Measurements from ENCODE around the gene FSTL4.

The FSTL4 gene

GRCh38 chr5:133259199-133259997 is 352.9 kb downstream of the FSTL4 start:
- DNase-seq: no peak
- intact Hi-C loops (cut with DNase I): no loop called here

- DNase-seq: no peak
- intact Hi-C loops (cut with DNase I): no loop called here
These were observed 354.4 kb downstream of the FSTL4 start for GRCh38 chr5:133257977-133258376.

- intact Hi-C loops (cut with DNase I): no loop called here
These were observed 356.1 kb downstream of the FSTL4 start for GRCh38 chr5:133256276-133256675.

GRCh38 chr5:133254803-133255202 is 357.5 kb downstream of the FSTL4 start:
- no peak for DNase-seq
- intact Hi-C loops (cut with DNase I): no loop called here

More at GRCh38 chr5:133256276-133256675, 356.1 kb downstream of the FSTL4 start:
- DNase-seq: no peak

- intact Hi-C loops (cut with DNase I): no loop called here
- DNase-seq: no peak
These were observed 358.7 kb downstream of the FSTL4 start for GRCh38 chr5:133253671-133254070.

GRCh38 chr5:133253070-133253469 is 359.3 kb downstream of the FSTL4 start:
- no peak for DNase-seq
- intact Hi-C loops (cut with DNase I): no loop called here

- intact Hi-C loops (cut with DNase I): no loop called here
- DNase-seq: no peak
These were observed 360.2 kb downstream of the FSTL4 start for GRCh38 chr5:133252133-133252480.

- DNase-seq: no peak
- intact Hi-C loops (cut with DNase I): no loop called here
These were observed 360.8 kb downstream of the FSTL4 start for GRCh38 chr5:133251296-133252132.

GRCh38 chr5:133250527-133250926 is 361.8 kb downstream of the FSTL4 start:
- intact Hi-C loops (cut with DNase I): no loop called here

GRCh38 chr5:133249593-133249992 is 362.7 kb downstream of the FSTL4 start:
- intact Hi-C loops (cut with DNase I): no loop called here
- no peak for DNase-seq

More at GRCh38 chr5:133250527-133250926, 361.8 kb downstream of the FSTL4 start:
- no peak for DNase-seq

- intact Hi-C loops (cut with DNase I): no loop called here
These were observed 364.3 kb downstream of the FSTL4 start for GRCh38 chr5:133247881-133248624.

GRCh38 chr5:133247151-133247709 is 365.1 kb downstream of the FSTL4 start:
- no peak for DNase-seq
- intact Hi-C loops (cut with DNase I): no loop called here

More at GRCh38 chr5:133247881-133248624, 364.3 kb downstream of the FSTL4 start:
- DNase-seq: peak in 13 of 42 donors; percentile 15 to 60 (median 31)

- intact Hi-C loops (cut with DNase I): no loop called here
- no peak for DNase-seq
These were observed 365.8 kb downstream of the FSTL4 start for GRCh38 chr5:133246376-133247150.

- intact Hi-C loops (cut with DNase I): no loop called here
These were observed 366.3 kb downstream of the FSTL4 start for GRCh38 chr5:133246053-133246370.

GRCh38 chr5:133245191-133246052 is 366.9 kb downstream of the FSTL4 start:
- intact Hi-C loops (cut with DNase I): no loop called here
- peak in 34 of 42 donors; percentile 9 to 79 (median 50) for DNase-seq

More at GRCh38 chr5:133246053-133246370, 366.3 kb downstream of the FSTL4 start:
- no peak for DNase-seq

- no peak for DNase-seq
- intact Hi-C loops (cut with DNase I): no loop called here
These were observed 368.1 kb downstream of the FSTL4 start for GRCh38 chr5:133244242-133244641.

GRCh38 chr5:133243196-133243595 is 369.1 kb downstream of the FSTL4 start:
- intact Hi-C loops (cut with DNase I): no loop called here
- no peak for DNase-seq

All from head of caudate nucleus (tissue), 42 donors.